ENCODE results near the gene COX20. TPM values are rescaled to one million over a fixed set of nuclear protein-coding genes. Genes with fewer than 3 reads are reported as not detected.

Gene COX20
- total RNA-seq, 2 experiments from 2014 or later: 14.5 to 16.8 TPM

GRCh38 chr1:244864253-244865027 is 29.0 kb downstream of the COX20 start, which contains the start of gene HNRNPU:
Gene HNRNPU, minus strand, starts transcription at chr1:244864543. Its CDS starts 236 bp downstream, at chr1:244864307.
- peak within 1 kb of the TSS; percentile 98 for H3K27ac Mint-ChIP-seq
- ATAC-seq (ENCODE audit: poor library complexity) (peak; percentile 62), DNase-seq (peak; percentile 90 to 99 (median 96))
- ChIA-PET CTCF (interaction anchor here (0.5 to 6.2 kb wide), 12 partner anchors 11 to 178 kb away, joined by 3 to 63 read pairs (median 4); partner anchors contain the start of gene COX20), POLR2A (interaction anchor here (0.6 to 22.6 kb wide), 20 partner anchors 10 to 1609 kb away, joined by 3 to 1262 read pairs (median 11); partner anchors contain the start of genes ADSS2, CATSPERE, CEP170 and COX20)
- Histone ChIP-seq H3K4me3 (ENCODE audit: low read length) (peak within 1 kb of the TSS; percentile 91), H3K27me3 (ENCODE audit: control insufficient read depth in 1 of 2, insufficient read depth in 2 of 2, low read length in 2 of 2) (no peaks in the 10 kb centered on the region), H3K36me3 (ENCODE audit: insufficient read depth, low read length) (peaks cover 29% of the 10 kb centered on the region), H3K4me1 (ENCODE audit: insufficient read depth, low read length) (peaks cover 24% of the 10 kb centered on the region), H3K9me3 (ENCODE audit: control insufficient read depth in 1 of 2, insufficient read depth in 1 of 2, low read length in 2 of 2) (no peaks in the 10 kb centered on the region), H3K27ac (ENCODE audit: low read depth in 1 of 2, low read length in 2 of 2) (peak within 1 kb of the TSS; percentile 98 to 99)
- peaks cover 5% of the 10 kb centered on the region for H3K27me3 Mint-ChIP-seq
- intact Hi-C loops (cut with DNase I, micrococcal nuclease): loop anchor here (1.0 to 10.0 kb wide), 7 partner anchors 29 to 412 kb away; partner anchors contain the start of genes ADSS2 (in 2 of the 2), COX20 (in 1 of the 2) and DESI2 (in 1 of the 2)
- H3K9me3 Mint-ChIP-seq: no peaks in the 10 kb centered on the region
- peaks cover 57% of the 10 kb centered on the region for H3K36me3 Mint-ChIP-seq (ENCODE audit: low read depth)
- peak; percentile 30 for TF ChIP-seq CTCF (IDR thresholded peaks at IDR 0.05)
- peak within 1 kb of the TSS; percentile 96 for H3K4me3 Mint-ChIP-seq
- H3K4me1 Mint-ChIP-seq (ENCODE audit: low read depth): peaks cover 53% of the 10 kb centered on the region

- intact Hi-C loops (cut with DNase I, micrococcal nuclease): loop anchor here in 1 of 2 experiments (2.0 to 10.0 kb wide), 2 partner anchors 178 to 410 kb away; partner anchors contain the start of gene ADSS2
- peaks cover 47% of the 10 kb centered on the region for H3K4me1 Mint-ChIP-seq (ENCODE audit: low read depth)
- POLR2A ChIA-PET: interaction anchor here (0.6 to 22.6 kb wide), 15 partner anchors 10 to 1610 kb away, joined by 3 to 1262 read pairs (median 22); partner anchors contain the start of genes ADSS2, CATSPERE, CEP170 and COX20
These were observed 29.5 kb downstream of the COX20 start for GRCh38 chr1:244865028-244865371.

More at GRCh38 chr1:244865028-244865371, 29.5 kb downstream of the COX20 start:
- H3K9me3 Mint-ChIP-seq: no peaks in the 10 kb centered on the region
- peak overlapping the region; percentile 91 for H3K4me3 ChIP-seq (ENCODE audit: low read length)
- peaks cover 51% of the 10 kb centered on the region for H3K36me3 Mint-ChIP-seq (ENCODE audit: low read depth)
- TF ChIP-seq CTCF (IDR thresholded peaks at IDR 0.05): no peak
- CTCF ChIA-PET: interaction anchor here (0.5 to 6.2 kb wide), 9 partner anchors 11 to 177 kb away, joined by 3 to 63 read pairs (median 3); partner anchors contain the start of gene COX20
- DNase-seq (peak in 8 of 14 experiments; percentile 8 to 52 (median 16)), ATAC-seq (ENCODE audit: poor library complexity) (no peak)
- H3K4me3 Mint-ChIP-seq: peak overlapping the region; percentile 96
- peaks cover 20% of the 10 kb centered on the region for H3K4me1 ChIP-seq (ENCODE audit: insufficient read depth, low read length)
- H3K27me3 ChIP-seq (ENCODE audit: control insufficient read depth in 1 of 2, insufficient read depth in 2 of 2, low read length in 2 of 2): no peaks in the 10 kb centered on the region
- H3K27ac ChIP-seq (ENCODE audit: low read depth in 1 of 2, low read length in 2 of 2): peak overlapping the region; percentile 98 to 99
- peaks cover 5% of the 10 kb centered on the region for H3K27me3 Mint-ChIP-seq
- no peaks in the 10 kb centered on the region for H3K9me3 ChIP-seq (ENCODE audit: control insufficient read depth in 1 of 2, insufficient read depth in 1 of 2, low read length in 2 of 2)
- H3K27ac Mint-ChIP-seq: peak overlapping the region; percentile 98
- H3K36me3 ChIP-seq (ENCODE audit: insufficient read depth, low read length): peaks cover 24% of the 10 kb centered on the region
